H1 (cell line): ENCODE data around the gene FOXP4. TPM values are rescaled to one million over a fixed set of nuclear protein-coding genes. Genes with fewer than 3 reads are reported as not detected.

Experiments
- CTCF ChIA-PET: fragments of 300-600 bp; sonication (Branson Sonifier 250); formaldehyde crosslinking; loops from one replicate; lab custom pipeline; 2021; ENCODE audit not compliant: partially characterized antibody; lab: Charles Lee
- POLR2A ChIA-PET: fragments of 300-600 bp; sonication (Branson Sonifier 250); formaldehyde crosslinking; loops from one replicate; lab custom pipeline; 2021; ENCODE audit warnings: inconsistent platforms; ENCODE audit not compliant: partially characterized antibody; lab: Charles Lee
- DNase-seq, 2 experiments: peaks; one replicate each; pipeline versions ENCODE4 v3.0.0 to v3.0.0-alpha.2; 2010 to 2022; ENCODE audit warnings: low spot score in 2 of 2, low read depth in 1 of 2, mixed read lengths in 1 of 2
- FAIRE-seq: peaks from 2 replicates; lab custom pipeline; 2011; peaks lifted over from hg19 to GRCh38; lab: Jason Lieb, UNC
- H2AFZ ChIP-seq: 2 replicates; pipeline ENCODE4 v1.8.1; 2012; ENCODE audit warnings: low read length, inconsistent platforms
- H2AK5ac ChIP-seq: 2 replicates; pipeline ENCODE4 v1.6.1; 2013; ENCODE audit warnings: low read depth, low read length
- H2BK120ac ChIP-seq: replicated peaks from 2 replicates; pipeline ENCODE3; 2013; ENCODE audit warnings: low read depth, low read length, inconsistent platforms
- H2BK12ac ChIP-seq: 2 replicates; pipeline ENCODE4 v1.6.1; 2013; ENCODE audit warnings: low read depth, low read length
- H2BK15ac ChIP-seq: 2 replicates; pipeline ENCODE4 v1.6.1; 2013; ENCODE audit warnings: low read length
- H2BK20ac ChIP-seq: 2 replicates; pipeline ENCODE4 v1.6.1; 2013; ENCODE audit warnings: low read length
- H2BK5ac ChIP-seq: 2 replicates; pipeline ENCODE4 v1.6.1; 2013; ENCODE audit warnings: low read depth, low read length
- H3K14ac ChIP-seq: 2 replicates; pipeline ENCODE4 v1.6.1; 2013; ENCODE audit warnings: inconsistent platforms; ENCODE audit not compliant: insufficient read length
- H3K18ac ChIP-seq: 2 replicates; pipeline ENCODE4 v1.6.1; 2013; ENCODE audit warnings: low read length; ENCODE audit errors: extremely low read depth
- H3K23ac ChIP-seq: 2 replicates; pipeline ENCODE4 v1.6.1; 2013; ENCODE audit warnings: inconsistent platforms; ENCODE audit not compliant: insufficient read length
- H3K23me2 ChIP-seq: 2 replicates; pipeline ENCODE4 v1.6.1; 2013; ENCODE audit warnings: low read depth, low read length
- H3K27ac ChIP-seq: 2 replicates; pipeline ENCODE4 v1.6.1; 2011; ENCODE audit warnings: low read depth, low read length, inconsistent platforms
- H3K27me3 ChIP-seq, 4 experiments: replicated peaks in 1 of 4; 1 replicate in 1 of 4; 2 replicates in 3 of 4; pipeline versions ENCODE4 v1.6.1 to v1.8.1; 2011 to 2013; ENCODE audit warnings: low read length in 3 of 4, mild to moderate bottlenecking in 3 of 4, inconsistent platforms in 2 of 4, mixed read lengths in 2 of 4, moderate library complexity in 1 of 4; ENCODE audit not compliant: control insufficient read depth in 3 of 4, insufficient read depth in 3 of 4; ENCODE audit errors: extremely low read depth in 1 of 4
- H3K36me3 ChIP-seq, 4 experiments: 2 replicates each; pipeline versions ENCODE4 v1.6.1 to v1.8.1; 2011 to 2013; ENCODE audit warnings: mild to moderate bottlenecking in 4 of 4, low read length in 3 of 4, moderate library complexity in 2 of 4, control low read depth in 1 of 4, inconsistent platforms in 1 of 4; ENCODE audit not compliant: insufficient read depth in 4 of 4, control insufficient read depth in 2 of 4
- H3K4ac ChIP-seq: replicated peaks from 2 replicates; pipeline ENCODE3; 2013; ENCODE audit warnings: low read length, low read depth, mixed read lengths, inconsistent platforms; ENCODE audit not compliant: insufficient read length
- H3K4me1 ChIP-seq, 4 experiments: replicated peaks in 1 of 4; 1 replicate in 1 of 4; 2 replicates in 3 of 4; pipeline versions ENCODE4 v1.6.1 to v1.8.1; 2011 to 2013; ENCODE audit warnings: low read length in 3 of 4, inconsistent platforms in 2 of 4, mixed read lengths in 1 of 4; ENCODE audit not compliant: insufficient read depth in 4 of 4, control insufficient read depth in 3 of 4
- H3K4me2 ChIP-seq, 2 experiments: 2 replicates each; pipeline versions ENCODE4 v1.6.1 to v1.8.1; 2011 to 2013; ENCODE audit warnings: low read depth in 2 of 2, low read length in 2 of 2, control low read depth in 1 of 2, inconsistent platforms in 1 of 2, mild to moderate bottlenecking in 1 of 2; ENCODE audit not compliant: insufficient read depth in 1 of 2
- H3K4me3 ChIP-seq, 4 experiments: fragments of 200-600, 300-600 bp in 1 of 4; sonication (generic), shearing (Covaris generic), sonication (Bioruptor Twin) in 1 of 4; 2 replicates each; pipeline versions ENCODE4 v1.5.1 to v1.8.1; 2011 to 2016; ENCODE audit warnings: low read length in 4 of 4, low read depth in 3 of 4, control low read depth in 2 of 4, inconsistent platforms in 2 of 4, mild to moderate bottlenecking in 2 of 4, mixed read lengths in 1 of 4, moderate library complexity in 1 of 4; ENCODE audit not compliant: insufficient read depth in 2 of 4; ENCODE audit errors: extremely low read depth in 1 of 4
- H3K56ac ChIP-seq: replicated peaks from 2 replicates; pipeline ENCODE3; 2013; ENCODE audit warnings: low read depth, mild to moderate bottlenecking, mixed read lengths, low read length, inconsistent platforms; ENCODE audit not compliant: insufficient read length
- H3K79me1 ChIP-seq: 2 replicates; pipeline ENCODE4 v1.6.1; 2013; ENCODE audit warnings: low read depth, low read length, control low read depth
- H3K79me2 ChIP-seq, 2 experiments: 2 replicates each; pipeline versions ENCODE4 v1.6.1 to v1.8.1; 2012 to 2013; ENCODE audit warnings: low read length in 2 of 2, mild to moderate bottlenecking in 2 of 2, inconsistent platforms in 1 of 2; ENCODE audit not compliant: insufficient read depth in 2 of 2, control insufficient read depth in 1 of 2
- H3K9ac ChIP-seq, 4 experiments: replicated peaks in 1 of 4; 1 replicate in 1 of 4; 2 replicates in 3 of 4; pipeline versions ENCODE4 v1.6.1 to v1.8.1; 2011 to 2013; ENCODE audit warnings: low read depth in 3 of 4, low read length in 3 of 4, control low read depth in 2 of 4, mild to moderate bottlenecking in 2 of 4, moderate library complexity in 2 of 4, inconsistent platforms in 1 of 4; ENCODE audit errors: extremely low read depth in 1 of 4
- H3K9me3 ChIP-seq, 2 experiments: 2 replicates each; pipeline versions ENCODE4 v1.6.1 to v1.8.1; 2012 to 2013; ENCODE audit warnings: mild to moderate bottlenecking in 2 of 2, moderate library complexity in 2 of 2, control low read depth in 1 of 2, inconsistent platforms in 1 of 2, low read depth in 1 of 2, low read length in 1 of 2, mixed read lengths in 1 of 2; ENCODE audit not compliant: insufficient read depth in 2 of 2
- H4K20me1 ChIP-seq, 2 experiments: replicated peaks in 1 of 2; 2 replicates each; pipeline versions ENCODE3 to v1.8.1; 2011 to 2013; ENCODE audit warnings: inconsistent platforms in 2 of 2, low read length in 2 of 2, mild to moderate bottlenecking in 1 of 2; ENCODE audit not compliant: insufficient read depth in 2 of 2, control insufficient read depth in 1 of 2
- H4K5ac ChIP-seq: 2 replicates; pipeline ENCODE4 v1.6.1; 2013; ENCODE audit warnings: low read length, low read depth, mixed read lengths, inconsistent platforms; ENCODE audit not compliant: insufficient read length
- H4K8ac ChIP-seq: 2 replicates; pipeline ENCODE4 v1.8.0; 2013; ENCODE audit warnings: mild to moderate bottlenecking, moderate library complexity, low read length, inconsistent platforms; ENCODE audit not compliant: insufficient read depth; ENCODE audit errors: extremely low read depth
- H4K91ac ChIP-seq: replicated peaks from 2 replicates; pipeline ENCODE3; 2013; ENCODE audit warnings: low read length, mixed read lengths, inconsistent platforms; ENCODE audit not compliant: insufficient read length
- ASH2L ChIP-seq: fragments of 200-600, 300-600 bp; sonication (generic); IDR thresholded peaks from one replicate; pipeline ENCODE4 v1.7.1; 2017; ENCODE audit warnings: low read length
- BCL11A ChIP-seq, 2 experiments: IDR thresholded peaks; one replicate each; pipeline ENCODE4 v1.6.1; 2011; ENCODE audit warnings: low read depth in 2 of 2, low read length in 2 of 2, mild to moderate bottlenecking in 2 of 2
- CBX8 ChIP-seq: fragments of 300-800, 300-1000 bp; sonication (generic); IDR thresholded peaks from 2 replicates; pipeline ENCODE4 v1.7.1; 2016; ENCODE audit warnings: low read depth, low read length, borderline replicate concordance
- CTBP2 ChIP-seq: IDR thresholded peaks from 2 replicates; pipeline ENCODE4 v1.7.0; 2011; ENCODE audit warnings: borderline replicate concordance, mild to moderate bottlenecking, moderate library complexity, mixed read lengths, low read length; ENCODE audit not compliant: insufficient read depth, insufficient read length
- EZH2 ChIP-seq: fragments of 200-600 bp; sonication (generic); IDR thresholded peaks from 2 replicates; pipeline ENCODE4 v1.7.1; 2012; ENCODE audit warnings: low read depth, mild to moderate bottlenecking, moderate library complexity, low read length, inconsistent platforms; ENCODE audit not compliant: severe bottlenecking
- KDM1A ChIP-seq: fragments of 200-600, 300-600 bp; sonication (generic); IDR thresholded peaks from 2 replicates; pipeline ENCODE4 v1.7.1; 2016; ENCODE audit warnings: mild to moderate bottlenecking, low read length, borderline replicate concordance
- MAX ChIP-seq: IDR thresholded peaks from 2 replicates; pipeline ENCODE4 v1.6.1; 2012; ENCODE audit warnings: inconsistent platforms
- NRF1 ChIP-seq: IDR thresholded peaks from 2 replicates; pipeline ENCODE4 v1.6.1; 2011; ENCODE audit warnings: mild to moderate bottlenecking, low read depth, low read length, improper control_type of control experiment
- RAD21 ChIP-seq, 2 experiments: IDR thresholded peaks in 1 of 2; conservative IDR thresholded peaks in 1 of 2; 2 replicates each; pipeline ENCODE4 v1.6.1; 2011; ENCODE audit warnings: low read depth in 2 of 2, low read length in 2 of 2, improper control_type of control experiment in 1 of 2, inconsistent platforms in 1 of 2, mild to moderate bottlenecking in 1 of 2, moderate library complexity in 1 of 2
- SIRT6 ChIP-seq: IDR thresholded peaks from one replicate; pipeline ENCODE4 v1.7.1; 2012; ENCODE audit warnings: low read length, inconsistent platforms
- TBP ChIP-seq: IDR thresholded peaks from 2 replicates; pipeline ENCODE4 v1.6.1; 2011; ENCODE audit warnings: low read depth, low read length, improper control_type of control experiment
- polyA plus RNA-seq, 7 experiments: library from polyadenylated mRNA; depleted of rRNA in 3 of 7; stranded (reverse) in 5 of 7; unstranded in 2 of 7; fragments of >200 nt in 5 of 7; fragments of 200-250 nt in 2 of 7; gene quantifications; 1 replicate in 5 of 7; 2 replicates in 1 of 7; 4 replicates in 1 of 7; pipeline versions ENCODE4 v1.2.1 to v1.2.3, GENCODE V29; 2011 to 2013; ENCODE audit warnings: missing spikeins in 2 of 7, mixed read lengths in 2 of 7
- total RNA-seq: library from RNA; stranded (reverse); fragmentation: NEBNext Ultra II Directional; extraction: Animal tissue kit (Norgen Biotek cat#: 25700); gene quantifications from 2 replicates; pipeline ENCODE4 v1.2.1, GENCODE V29; 2021
- TF ChIP-seq, protein P1 (sequence below), 3 experiments: IDR thresholded peaks; 1 replicate in 2 of 3; 2 replicates in 1 of 3; pipeline versions ENCODE4 v1.5.1 to v1.6.1; 2011; ENCODE audit warnings: low read length in 3 of 3, mild to moderate bottlenecking in 3 of 3, inconsistent platforms in 2 of 3, low read depth in 1 of 3, moderate library complexity in 1 of 3; ENCODE audit not compliant: insufficient read depth in 1 of 3; ENCODE audit errors: control extremely low read depth in 1 of 3

FOXP4 gene
- total and polyA plus RNA-seq, 2 of the 8 experiments (the other 6 are each of a cell fraction or from before 2014, with no cell fraction given), result 4.8 to 13.3 TPM

- Histone ChIP-seq H3K79me2 (no peaks in the 10 kb centered on the region), H4K8ac (no peak overlapping the region), H3K9ac (no peak overlapping the region), H3K79me1 (no peaks in the 10 kb centered on the region), H4K91ac (no peak overlapping the region), H3K56ac (no peak overlapping the region), H3K23ac (no peak overlapping the region), H3K18ac (no peak overlapping the region), H3K14ac (no peak overlapping the region), H3K27ac (no peak overlapping the region), H2BK12ac (no peak overlapping the region), H3K9me3 (no peaks in the 10 kb centered on the region), H2AK5ac (no peak overlapping the region), H3K27me3 (peaks cover 4 to 23% (median 13%) of the 10 kb centered on the region in 4 experiments), H3K4me1 (no peaks in the 10 kb centered on the region), H2BK5ac (no peak overlapping the region), H3K23me2 (peaks cover 2% of the 10 kb centered on the region; the same call in 1 of the 2 replicates), H2BK20ac (no peak overlapping the region), H3K36me3 (no peaks in the 10 kb centered on the region), H2BK15ac (no peak overlapping the region), H4K5ac (no peak overlapping the region), H3K4me3 (no peak overlapping the region), H4K20me1 (peaks cover 2% of the 10 kb centered on the region in 2 experiments), H3K4ac (no peak overlapping the region), H3K4me2 (no peak overlapping the region), H2AFZ (no peak overlapping the region), H2BK120ac (no peak overlapping the region)
- no peak for DNase-seq
- ChIA-PET CTCF (interaction anchor here (0.8 to 2.7 kb wide), 18 partner anchors 11 to 266 kb away, joined by 3 to 13 read pairs (median 4); no protein-coding TSS in a partner anchor), POLR2A (no interaction called here)
- FAIRE-seq, result no peak
- TF ChIP-seq CTBP2 (no peak), BCL11A (IDR thresholded peaks at IDR 0.05; ENCODE audit: low read depth in 2 of 2, low read length in 2 of 2) (no peak), KDM1A (no peak), EZH2 (no peak), ASH2L (no peak), CBX8 (no peak), RAD21 (IDR thresholded peaks at IDR 0.05 in 1 of 2, conservative IDR thresholded peaks at IDR 0.05 in 1 of 2; ENCODE audit: low read depth in 2 of 2, low read length in 2 of 2) (no peak), MAX (no peak), SIRT6 (no peak), TBP (no peak), NRF1 (no peak)
- TF ChIP-seq, protein P1, sequence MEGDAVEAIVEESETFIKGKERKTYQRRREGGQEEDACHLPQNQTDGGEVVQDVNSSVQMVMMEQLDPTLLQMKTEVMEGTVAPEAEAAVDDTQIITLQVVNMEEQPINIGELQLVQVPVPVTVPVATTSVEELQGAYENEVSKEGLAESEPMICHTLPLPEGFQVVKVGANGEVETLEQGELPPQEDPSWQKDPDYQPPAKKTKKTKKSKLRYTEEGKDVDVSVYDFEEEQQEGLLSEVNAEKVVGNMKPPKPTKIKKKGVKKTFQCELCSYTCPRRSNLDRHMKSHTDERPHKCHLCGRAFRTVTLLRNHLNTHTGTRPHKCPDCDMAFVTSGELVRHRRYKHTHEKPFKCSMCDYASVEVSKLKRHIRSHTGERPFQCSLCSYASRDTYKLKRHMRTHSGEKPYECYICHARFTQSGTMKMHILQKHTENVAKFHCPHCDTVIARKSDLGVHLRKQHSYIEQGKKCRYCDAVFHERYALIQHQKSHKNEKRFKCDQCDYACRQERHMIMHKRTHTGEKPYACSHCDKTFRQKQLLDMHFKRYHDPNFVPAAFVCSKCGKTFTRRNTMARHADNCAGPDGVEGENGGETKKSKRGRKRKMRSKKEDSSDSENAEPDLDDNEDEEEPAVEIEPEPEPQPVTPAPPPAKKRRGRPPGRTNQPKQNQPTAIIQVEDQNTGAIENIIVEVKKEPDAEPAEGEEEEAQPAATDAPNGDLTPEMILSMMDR (IDR thresholded peaks at IDR 0.05; ENCODE audit: control extremely low read depth in 1 of 3, insufficient read depth in 1 of 3, low read depth in 1 of 3, low read length in 3 of 3), result no peak
Observed at GRCh38 chr6:41539204-41539603, 7.0 kb upstream of the FOXP4 start.
